A204.1 (cell line): ENCODE results near the gene PIK3R4.

Experiments used
- FAIRE-seq: peaks from 2 replicates; lab custom pipeline; 2012; peaks lifted over from hg19 to GRCh38; lab: Jason Lieb, UNC

The PIK3R4 gene

DNA sequence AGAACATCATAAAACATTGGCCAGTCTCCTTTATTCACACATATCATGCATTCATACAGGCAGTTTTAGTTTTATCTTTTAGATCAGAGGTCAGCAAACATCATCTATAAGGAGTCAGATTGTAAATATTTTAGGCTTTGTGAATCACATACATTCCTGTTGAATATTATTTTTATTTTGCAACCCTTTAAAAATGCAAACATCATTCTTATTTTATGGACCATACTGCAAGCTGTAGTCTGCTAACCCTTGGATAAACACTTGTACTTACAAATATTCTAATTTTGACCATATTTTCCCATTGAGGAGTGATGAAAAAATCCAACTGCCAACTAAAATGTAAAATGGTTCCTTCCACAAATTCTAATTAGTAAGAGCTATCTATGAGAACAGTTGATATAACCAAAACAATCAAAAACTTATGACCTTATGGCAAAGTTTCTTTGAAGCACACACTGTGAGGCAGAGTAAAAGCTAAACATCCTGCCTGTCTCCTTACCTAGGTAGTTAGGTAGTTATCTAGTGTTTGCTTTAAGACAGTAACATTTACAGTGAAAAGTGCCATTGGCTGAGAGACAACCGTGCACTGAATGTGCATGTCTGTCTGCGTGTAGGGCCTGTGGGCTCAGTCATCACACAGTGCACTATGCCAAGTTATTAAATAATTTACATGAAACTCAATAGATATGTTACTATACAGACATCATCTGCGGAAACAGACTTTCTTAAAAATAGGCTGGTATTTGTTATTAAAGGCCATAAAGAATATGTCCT is 57.7 kb downstream of the PIK3R4 start:
- FAIRE-seq: no peak

DNA sequence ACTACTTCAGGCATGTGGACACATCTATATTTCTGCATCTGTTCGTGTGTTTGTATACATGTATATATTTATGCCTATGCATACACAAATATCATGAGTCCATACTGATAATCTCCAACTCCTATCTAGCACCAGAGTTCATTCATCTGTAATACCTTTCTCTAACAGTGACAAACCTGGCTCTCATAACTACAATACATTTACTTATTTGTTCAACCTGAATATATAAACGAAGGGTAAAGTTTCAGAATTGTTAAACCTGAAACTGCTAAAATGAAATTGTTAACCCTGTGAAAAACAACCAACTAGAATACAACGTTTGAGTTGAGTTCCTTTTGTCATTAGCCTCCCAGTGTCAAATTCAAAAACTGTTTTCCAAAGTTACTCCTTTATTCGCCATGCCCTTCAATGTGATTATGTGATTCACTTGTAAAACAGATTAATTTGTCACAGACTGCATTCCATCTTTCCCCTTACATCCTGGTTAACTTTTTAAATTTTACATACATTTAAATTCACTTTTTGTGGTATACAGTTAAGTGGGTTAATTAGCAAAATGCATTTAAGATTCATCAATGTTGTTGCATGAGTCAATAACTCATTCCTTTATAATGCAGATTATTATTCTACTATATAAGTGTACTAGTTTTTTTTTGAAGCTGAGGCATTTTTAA is 58.5 kb downstream of the PIK3R4 start:
- FAIRE-seq: no peak

DNA sequence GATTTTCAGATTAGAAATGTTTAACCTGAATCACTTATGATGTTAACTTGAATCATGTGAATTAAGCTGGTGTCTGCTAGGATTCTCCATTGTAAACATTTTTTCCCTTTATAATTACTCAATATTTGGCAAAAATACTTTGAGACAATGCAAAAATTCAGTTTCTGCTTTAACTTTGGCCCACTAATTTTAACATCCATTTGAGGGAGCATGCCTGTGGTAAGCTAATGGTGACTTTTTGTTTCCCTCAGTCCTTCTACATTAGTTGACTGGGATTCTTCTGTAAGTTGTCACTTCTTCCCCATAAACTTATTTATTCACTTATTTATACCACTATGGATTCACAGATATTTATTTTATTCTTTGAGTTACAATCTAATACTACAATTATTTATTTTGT is 59.3 kb downstream of the PIK3R4 start:
- no peak for FAIRE-seq

DNA sequence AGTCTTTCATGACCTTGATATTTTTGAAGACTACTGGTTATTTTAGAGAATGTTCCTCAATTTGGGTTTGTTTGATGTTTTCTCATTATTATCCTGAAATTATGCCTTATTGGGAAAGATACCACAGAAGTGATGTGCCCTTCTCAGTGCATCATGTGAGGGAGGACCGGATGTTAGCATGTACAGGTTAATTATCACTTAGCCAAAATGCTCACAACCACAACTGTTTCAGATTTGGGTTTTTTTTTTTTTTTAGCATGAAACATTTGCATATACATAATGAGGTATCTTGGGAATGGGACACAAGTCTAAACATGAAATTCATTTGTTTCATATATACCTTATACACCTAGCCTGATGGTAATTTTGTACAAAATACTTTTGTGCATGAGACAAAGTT is 59.8 kb downstream of the PIK3R4 start:
- FAIRE-seq: no peak

DNA sequence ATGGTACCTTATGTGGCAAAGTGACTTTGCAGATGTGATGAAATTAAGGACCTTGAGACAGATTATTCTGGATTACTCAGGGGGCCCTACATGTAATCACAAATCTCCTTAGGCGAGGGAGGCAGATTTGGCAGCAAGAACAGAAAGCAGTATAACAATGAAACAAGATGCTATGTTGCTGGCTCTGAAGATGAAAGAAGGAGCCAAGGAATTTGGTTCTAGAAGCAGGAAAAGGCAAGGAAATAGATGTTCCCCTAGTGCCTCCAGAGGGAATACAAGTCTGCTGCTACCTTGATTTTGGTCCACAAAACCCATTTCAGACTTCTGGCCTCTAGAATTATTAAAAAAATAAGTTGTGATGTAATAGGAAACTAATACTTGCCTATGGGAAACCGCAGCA is 64.5 kb downstream of the PIK3R4 start:
- no peak for FAIRE-seq

DNA sequence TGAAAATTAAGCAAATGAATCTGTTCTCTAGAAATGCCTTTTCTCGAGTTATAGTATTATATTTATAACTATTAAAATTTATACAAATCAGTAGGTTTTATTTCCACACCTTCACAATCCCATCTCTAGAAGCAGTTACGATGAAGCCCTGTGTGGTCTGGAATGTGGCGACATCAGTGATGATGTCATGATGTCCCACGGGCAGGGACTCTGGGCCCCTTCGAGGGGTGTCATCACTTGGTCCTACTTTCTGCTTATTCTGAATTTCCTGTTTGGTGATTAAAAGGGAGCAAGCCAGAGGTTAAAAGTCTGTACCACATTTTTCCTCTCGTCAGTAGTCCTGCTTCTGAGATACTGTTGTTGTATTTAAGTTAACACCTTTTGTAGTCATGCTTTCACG is 67.4 kb downstream of the PIK3R4 start:
- FAIRE-seq: no peak

DNA sequence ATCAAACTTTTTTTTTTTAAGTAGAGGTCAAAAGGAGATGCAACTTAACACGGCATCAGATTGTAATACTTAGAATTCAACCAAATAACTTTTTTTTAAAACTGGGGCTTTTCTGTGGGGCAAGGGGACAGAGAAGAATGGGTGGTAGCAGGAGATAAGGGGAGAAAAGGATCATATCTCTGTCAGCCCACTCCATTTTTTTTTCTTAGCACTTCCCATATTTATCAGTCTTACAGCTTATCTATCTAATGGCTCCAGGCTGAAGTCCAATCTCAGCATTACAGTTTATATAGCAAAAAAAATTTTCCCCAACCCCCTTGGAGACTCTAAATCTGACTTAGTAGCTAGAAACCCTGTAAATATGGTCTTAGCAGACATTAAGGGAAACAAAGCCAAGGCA is 69.3 kb downstream of the PIK3R4 start:
- no peak for FAIRE-seq

DNA sequence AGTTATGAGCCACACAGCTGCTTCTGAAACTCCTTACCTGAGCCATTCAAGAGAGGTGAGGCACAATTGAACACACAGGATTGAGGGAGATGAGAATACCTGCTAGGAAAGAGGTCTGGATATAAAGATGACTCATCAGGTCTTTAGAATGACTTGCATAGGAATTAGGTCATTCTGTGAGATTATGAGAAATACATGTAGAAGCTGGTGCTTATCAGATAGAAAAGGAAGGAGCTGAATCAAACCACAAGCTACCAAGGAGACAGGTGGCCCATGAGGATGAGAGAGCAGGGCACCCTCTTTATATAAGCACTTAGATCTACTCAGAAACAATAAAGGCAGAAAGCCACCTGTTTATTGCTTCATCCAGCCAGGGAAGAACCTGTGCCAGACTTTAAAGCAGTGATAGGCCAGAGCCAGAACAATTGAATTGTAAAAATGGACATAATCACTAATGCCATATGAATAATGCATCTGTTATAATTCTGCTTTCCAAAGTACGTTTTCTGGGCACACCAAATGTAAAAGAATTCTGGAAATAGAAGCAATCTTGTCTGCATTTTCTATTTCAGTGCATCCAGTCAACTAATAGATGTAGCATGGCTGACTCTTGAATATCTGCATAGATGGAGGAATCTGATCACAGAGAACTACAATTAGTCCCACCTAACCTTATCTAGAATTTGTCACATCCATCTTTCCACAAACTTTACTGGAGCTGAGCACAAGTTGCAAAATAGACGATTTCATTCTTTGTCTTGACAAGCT is 74.9 kb downstream of the PIK3R4 start:
- no peak for FAIRE-seq

DNA sequence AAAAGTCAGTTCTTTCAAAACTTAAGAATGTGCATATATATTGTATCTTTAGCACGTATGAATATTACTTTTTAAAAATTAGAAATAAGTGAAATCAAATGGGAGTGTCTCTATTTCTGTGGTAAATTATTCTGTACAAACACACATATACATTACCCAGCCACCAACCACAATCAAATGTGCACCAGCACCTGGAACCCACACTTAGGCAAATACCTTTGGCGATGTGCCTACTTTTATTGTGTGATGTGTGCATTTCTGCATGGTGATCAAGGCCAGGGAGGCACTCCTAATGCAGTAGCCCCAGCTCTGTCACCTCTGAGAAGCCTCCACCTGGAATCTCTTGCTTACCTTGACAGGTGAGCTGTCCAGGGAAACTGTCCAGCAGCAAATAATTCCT is 76.9 kb downstream of the PIK3R4 start:
- no peak for FAIRE-seq

DNA sequence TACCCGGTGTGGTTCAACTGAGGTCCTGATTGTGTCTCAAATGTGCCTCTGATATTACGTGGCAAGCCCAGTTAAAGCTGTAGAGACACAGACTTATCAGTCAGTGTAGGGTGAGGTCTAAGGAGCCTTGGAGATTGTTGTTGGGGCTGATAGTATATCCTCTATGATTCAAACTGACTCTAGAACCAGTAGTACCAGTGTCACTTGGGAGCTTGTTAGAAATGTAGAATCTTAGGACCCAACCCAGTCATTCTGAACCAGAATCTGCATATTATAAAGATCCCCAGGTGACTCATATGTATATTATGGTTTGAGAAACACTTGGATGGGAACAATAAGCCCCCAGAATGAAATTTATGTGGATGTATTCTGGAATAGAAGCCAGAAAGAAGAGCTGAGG is 83.5 kb downstream of the PIK3R4 start:
- no peak for FAIRE-seq

DNA sequence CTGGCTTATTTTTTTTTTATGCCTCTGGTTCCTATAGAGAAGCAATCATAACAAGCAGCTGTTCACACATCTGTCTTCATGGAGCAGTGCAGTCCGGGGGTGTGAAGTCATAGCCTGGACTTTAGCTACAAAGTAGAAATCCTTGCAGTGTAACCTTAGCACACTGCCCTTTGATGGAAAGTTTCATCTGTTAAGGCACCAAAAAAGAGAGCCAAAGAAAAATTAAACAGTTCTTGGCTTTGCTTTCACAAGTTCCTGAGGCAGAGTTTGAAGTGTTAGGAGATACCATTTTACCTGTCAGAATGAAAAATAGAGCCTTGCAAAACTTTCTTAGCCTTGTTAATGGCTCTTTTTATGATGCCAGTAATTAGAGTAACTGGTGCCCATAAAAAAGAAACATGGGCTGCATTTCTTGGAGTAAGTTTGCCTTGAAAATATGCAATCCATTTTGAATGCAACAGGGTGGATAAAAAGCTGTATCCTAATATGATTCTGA is 84.1 kb downstream of the PIK3R4 start:
- no peak for FAIRE-seq

DNA sequence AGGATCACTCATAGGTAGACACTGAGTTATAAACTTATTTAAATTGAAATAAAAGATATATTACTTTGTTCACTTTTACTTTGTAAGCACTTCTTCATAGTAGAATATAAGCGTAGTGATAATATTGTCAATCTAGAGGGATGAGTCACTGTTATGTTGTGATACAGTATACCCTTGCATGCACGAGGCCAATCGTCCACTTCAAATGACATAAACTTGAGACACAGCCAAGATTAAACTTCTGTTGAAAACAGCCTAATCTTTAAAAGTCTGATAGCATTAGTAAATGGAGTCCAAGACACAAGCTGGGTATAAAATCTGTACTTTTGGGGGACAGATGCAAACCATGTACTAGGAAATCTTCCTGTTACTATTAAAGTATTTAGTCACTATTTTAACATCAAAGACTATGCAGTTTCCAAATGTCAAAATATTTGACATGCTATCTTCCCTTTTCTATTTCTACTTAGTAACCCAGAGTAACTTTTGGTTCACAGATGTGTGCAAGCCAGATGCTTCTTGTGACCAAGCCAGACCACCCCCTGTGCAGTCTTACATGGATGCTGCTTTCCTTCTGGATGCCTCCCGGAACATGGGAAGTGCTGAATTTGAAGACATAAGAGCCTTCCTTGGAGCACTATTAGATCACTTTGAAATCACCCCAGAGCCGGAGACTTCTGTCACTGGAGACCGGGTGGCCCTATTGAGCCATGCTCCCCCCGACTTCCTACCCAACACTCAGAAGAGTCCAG is 85.3 kb downstream of the PIK3R4 start:
- no peak for FAIRE-seq

DNA sequence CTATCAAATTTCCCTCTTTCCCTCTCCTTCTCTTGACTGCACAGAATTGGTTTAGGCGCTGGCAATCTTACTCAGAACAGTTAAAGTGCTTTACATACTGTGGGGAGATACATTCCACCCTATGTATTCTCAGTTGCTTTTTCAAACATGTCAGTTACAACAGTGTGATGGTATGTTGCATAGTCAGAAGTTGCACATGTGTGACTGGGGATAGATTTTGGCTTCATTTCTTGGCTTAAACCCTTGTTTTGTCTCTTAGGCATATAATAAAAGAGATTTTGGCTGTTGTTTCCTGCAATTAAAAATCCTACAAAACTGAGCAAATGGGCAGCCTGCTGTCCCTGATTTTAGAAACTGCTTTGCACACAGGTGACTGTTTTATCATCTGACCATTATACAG is 86.7 kb downstream of the PIK3R4 start:
- no peak for FAIRE-seq

DNA sequence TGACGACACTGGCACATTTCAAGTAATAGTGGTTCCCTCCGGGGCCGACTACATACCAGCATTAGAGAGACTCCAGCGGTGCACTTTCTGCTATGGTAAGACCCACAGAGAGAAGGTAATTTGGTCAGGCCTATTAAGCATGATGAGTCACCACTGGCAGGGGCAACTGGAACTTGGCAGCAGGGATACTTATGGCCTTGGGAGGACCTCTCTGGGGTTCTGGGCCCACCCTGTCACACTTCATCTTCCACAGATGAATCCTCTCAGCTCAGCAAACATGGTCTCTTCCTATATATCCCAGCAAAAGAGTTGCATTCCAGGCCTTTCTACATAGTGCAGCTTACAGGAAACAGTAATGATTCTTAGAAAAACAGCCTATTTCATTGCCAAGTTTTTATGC is 88.0 kb downstream of the PIK3R4 start:
- FAIRE-seq: no peak

DNA sequence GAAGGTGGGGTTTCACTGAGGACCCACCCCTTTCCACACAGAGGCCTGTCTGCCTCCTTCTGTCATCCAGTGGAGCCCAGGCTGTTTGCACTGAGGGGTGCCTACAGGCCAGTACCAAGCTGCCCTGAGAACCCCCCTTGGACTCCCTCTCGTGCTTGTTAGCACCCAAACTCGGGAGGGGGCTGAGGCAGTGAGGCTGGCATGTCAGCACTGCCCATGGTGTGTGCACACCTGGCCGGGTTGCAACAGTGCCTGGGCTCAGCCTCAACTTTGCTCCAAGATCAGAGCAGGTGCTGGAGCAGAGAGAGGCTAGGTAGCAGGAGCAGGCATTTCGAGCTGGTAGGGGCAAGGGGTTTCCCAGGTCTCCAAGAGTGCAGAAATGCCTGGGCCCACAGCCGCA is 90.0 kb downstream of the PIK3R4 start:
- no peak for FAIRE-seq

DNA sequence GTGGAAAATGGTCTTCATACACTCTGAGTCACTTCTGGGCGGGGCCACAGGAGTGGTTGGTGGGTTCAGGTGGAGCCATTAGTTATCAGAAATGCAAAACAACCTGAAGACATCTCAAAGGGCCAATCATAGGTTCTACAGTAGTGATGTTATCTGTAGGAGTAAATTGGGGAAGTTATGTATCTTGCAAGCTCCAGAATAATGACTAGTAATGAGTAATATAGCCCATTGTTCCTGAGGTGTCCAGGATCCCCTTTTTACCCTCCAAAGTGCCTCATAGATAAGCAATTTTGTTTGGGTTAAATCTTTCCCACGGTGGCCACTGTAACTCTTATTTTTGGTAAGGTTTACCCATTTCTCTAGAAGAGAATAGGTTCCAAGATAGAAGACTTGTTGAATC is 91.7 kb downstream of the PIK3R4 start:
- FAIRE-seq: no peak

DNA sequence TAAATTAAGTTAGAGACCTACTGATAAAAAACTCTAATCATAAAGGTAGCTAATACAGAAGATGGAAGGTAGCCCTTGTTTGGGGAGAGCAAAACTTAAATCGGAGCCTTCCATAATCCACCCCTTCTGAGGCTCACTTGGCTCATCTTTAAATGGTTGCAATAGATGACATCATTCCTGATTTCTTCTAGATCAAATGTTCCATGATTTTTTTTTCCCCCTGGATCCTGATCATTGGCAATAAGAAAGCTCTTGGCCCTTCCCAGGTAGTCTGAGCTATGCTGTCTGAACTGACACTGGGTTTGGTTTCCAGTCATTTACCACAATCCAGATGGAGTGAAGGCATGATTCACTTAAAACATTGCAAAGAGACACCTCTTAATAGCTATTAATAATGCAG is 92.5 kb downstream of the PIK3R4 start:
- FAIRE-seq: no peak

DNA sequence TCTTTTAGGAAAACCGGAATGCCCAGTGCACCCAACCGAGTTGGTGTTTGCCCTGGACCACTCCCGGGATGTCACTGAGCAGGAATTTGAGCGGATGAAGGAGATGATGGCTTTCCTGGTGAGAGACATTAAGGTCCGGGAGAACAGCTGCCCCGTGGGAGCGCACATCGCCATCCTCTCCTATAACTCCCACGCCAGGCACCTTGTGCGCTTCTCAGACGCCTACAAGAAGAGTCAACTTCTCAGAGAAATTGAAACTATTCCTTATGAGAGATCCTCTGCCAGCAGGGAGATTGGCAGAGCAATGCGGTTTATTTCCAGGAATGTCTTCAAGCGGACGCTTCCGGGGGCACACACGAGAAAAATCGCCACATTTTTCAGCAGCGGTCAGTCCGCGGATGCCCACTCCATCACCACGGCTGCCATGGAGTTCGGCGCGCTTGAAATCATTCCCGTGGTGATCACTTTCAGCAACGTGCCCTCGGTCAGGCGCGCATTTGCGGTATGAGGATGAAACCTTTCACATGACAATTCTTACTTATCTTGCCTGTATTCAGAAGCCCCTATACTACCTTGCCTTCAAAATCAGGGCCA is 97.5 kb downstream of the PIK3R4 start:
- no peak for FAIRE-seq

DNA sequence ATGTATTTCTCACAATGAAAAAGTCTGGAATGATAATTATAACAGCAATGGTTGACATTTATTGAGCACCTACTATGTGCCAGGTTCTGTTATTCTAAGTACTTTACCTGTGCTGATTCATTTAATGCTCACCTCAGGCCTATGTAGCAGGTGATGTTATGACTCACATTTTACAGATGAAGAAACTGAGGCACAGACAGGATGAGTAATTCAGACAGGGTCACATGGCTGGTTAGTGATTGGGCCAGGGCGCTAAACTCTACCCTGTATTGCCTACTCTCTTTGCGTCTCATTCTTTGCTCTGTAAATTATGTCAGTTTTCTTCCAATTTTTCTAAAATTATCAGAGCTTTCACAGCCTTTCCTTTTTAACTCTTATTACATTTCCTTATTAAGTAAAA is 98.3 kb downstream of the PIK3R4 start:
- FAIRE-seq: no peak

DNA sequence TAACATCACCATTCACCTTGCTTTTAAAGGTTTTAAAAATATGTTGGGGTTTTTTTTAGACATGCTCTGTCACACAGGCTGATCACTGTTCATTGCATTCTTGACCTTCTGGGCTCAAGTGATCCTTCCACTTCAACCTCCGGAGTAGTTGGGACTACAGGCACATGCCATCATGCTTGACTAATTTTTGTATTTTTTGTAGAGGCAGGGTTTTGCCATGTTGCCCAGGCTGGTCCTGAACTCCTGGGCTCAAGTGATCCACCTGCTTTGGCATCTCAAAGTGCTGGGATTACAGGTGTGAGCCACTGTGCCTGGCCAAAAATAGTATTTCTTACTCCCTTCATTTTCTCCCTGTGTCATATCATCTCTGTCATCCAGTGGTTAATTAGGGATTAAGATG is 101.4 kb downstream of the PIK3R4 start:
- no peak for FAIRE-seq

DNA sequence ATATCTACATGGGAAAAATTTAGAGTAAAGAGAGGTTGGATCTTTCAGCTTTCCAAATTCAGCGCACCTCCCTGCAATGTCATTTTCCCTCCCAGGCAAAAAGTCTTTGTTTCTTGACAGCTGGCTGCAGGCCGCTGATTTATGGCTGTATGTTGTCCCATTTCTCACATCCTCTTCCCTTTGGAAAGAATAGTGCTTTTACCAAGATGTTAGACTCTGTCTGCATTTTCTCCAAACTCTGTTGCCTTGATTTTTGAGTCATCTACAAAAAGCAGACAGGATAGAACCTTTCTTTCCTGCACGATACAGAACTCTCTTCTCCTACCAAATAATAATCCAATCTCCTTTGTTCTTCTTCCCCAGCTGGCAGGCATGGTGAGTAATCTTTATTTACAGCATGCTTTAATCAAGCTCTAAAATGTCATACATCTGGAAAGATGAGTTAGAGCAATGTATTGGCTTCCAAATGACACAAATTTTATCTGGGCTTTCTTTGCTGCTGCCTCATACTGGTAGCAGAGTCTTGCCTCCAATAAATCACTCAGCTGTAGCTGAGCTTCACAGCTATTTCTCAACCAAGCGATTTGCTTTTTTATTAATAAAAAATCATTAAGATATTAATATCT is 101.9 kb downstream of the PIK3R4 start:
- FAIRE-seq: no peak

DNA sequence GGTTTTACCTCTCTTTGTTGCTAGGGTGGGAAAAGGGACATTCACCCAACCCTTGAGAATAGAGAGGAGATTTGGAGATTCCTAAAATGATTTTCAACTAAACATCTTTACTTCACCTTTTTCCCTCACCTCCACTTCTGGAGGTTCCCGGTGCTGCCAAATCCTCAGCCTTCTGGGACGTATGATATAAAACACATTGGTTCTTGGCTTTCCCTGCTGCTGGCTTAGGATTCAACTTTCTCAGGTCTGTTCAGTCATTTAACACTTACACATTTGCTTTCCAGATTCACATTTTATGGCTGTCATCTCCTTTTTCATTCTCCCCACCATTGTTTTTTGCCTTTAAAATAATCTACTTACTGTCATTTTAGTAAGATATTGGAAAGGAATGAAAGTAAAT is 106.6 kb downstream of the PIK3R4 start:
- no peak for FAIRE-seq
